ENCODE data around the gene MYCN. TPM values are rescaled to one million over a fixed set of nuclear protein-coding genes. Genes with fewer than 3 reads are reported as not detected.
"Not testable (repeated sequence)": the region's sequence is repeated elsewhere in the genome, so short reads cannot be mapped to it uniquely, and the experiment has no call there.

Gene MYCN
- 0.46 and 3.1 TPM in 2 replicates for total RNA-seq

DNA sequence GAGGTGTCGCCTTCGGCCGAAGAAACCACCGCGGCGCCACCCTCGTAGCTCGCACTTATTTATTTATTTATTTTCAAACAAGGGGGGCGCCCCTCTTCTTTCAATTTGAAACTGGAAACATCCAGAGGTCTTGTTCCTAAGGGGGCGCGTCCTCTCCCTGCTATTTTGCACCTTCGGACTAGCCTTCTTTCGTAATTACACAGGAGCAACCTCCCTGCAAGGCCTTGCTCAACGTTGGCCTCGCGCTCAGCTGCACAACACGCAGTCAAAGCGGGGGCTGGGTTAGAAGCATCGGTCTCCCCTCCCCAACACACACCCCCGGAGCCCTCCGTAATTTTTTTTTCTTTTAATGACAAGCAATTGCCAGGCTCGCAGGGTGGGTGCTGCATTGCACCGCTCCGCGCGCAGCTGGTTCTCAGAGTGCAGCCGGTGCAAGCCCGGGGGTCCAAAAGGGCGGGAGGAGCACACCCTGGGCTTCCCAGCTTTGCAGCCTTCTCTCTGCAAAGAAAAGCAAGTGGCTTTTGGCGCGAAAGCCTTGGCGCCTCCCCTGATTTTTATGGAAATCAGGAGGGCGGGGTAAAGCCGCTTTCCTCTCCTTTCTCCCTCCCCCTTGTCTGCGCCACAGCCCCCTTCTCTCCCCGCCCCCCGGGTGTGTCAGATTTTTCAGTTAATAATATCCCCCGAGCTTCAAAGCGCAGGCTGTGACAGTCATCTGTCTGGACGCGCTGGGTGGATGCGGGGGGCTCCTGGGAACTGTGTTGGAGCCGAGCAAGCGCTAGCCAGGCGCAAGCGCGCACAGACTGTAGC lies at the start of gene MYCN:
Gene MYCN (plus strand): TSS at position 697 of the 807 bp plus-strand sequence. CDS start 1,515 bp downstream, outside the sequence.
- peak; percentile 10 for DNase-seq (ENCODE audit: low read depth, low spot score)

DNA sequence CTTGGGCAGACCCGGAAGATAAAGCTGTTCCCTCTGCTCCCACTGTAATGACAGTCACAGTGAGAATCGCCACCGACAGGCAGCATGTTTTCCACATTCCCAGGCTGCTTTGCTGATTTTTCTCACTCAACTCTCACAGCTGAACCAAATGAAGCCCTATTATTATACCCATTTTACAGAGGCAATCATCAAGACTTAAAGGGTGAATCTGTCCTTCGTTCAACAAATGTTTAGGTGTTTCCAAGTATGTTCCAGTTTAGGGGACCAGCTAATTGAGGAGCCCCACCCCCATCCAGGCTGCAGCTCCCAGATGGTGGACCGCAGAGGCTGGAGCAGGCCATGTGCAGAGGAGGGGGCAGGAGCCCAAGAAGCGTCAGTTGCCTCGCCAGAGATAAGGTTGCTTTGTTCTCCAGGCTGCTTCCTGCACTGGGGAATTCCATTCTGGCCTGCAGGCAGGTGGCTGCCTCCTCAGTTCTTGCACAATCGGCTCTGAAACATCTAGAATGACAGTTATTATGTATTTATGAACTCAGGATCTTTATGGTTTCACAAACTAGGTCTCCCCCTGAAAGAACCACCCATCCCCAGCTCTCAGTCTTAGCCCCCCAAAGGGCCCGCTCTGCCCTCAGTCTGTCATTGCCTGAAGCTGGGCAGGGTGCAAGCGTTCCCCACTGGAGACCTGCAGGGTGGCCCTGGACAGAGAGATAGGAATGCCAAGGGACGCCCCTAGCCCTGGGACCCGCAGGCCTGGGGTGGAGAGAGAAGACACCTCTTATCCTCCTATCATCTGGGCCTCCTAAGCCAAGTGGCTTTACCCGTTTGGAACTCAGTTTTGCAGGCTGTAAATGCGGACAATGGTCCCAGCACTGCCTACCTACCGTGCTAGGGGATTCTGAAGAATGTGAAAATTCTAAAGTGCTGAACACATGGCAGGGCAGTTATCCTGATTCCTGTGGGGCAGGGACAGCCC lies 49.1 kb upstream of the MYCN start:
- DNase-seq (ENCODE audit: low read depth, low spot score), result no peak

DNA sequence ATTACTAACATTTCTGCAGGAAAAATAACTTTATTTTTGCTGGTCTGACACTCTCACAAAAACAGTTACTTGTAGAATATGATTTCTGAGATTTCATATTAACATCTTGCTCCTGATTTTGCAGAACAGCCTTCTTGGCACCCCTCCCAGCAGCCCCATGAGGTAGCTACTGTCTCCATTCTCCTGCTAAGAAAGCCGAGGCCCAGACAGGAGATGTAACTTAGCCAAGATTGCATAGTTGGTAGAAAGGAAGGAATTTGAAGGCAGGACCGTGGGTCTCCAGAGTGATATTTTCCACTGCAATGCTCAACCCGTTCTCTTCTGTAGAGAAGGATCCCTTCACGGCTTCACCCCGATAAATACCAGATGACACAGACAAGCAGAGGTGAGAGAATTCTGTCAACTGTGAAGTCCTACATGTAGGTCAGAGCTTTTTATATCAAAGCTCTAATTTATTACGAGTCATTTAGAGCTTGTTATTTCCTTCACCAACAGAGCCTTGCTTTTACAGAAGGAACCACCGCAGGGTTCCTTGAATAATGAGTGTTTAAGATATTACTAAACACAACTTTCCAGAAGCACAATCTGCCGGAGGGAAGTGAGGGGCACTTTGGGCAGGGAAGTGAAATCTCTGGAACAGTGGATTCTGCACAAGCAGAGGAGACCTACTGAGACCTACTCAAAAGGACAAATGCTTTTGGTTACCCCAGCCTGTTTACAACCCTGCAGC lies 48.0 kb upstream of the MYCN start:
- DNase-seq (ENCODE audit: low read depth, low spot score), result no peak

DNA sequence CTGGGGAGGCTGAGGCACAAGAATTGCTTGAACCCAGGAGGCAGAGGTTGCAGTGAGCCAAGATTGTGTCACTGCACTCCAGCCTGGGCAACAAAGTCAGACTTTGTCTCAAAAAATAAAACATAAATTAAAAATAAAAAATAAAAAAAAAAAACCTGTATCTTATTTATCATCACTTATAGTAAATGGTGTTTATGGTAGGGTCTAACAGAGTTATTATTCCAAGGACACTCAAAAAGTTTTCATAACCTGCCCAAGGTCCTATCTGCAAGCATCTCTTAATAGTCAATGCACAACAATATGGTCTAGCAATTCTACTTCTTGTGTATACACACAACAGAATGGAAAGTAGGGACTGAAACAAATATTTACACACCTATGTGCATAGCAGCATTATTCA lies 47.3 kb upstream of the MYCN start:
- DNase-seq (ENCODE audit: low read depth, low spot score), result no peak

DNA sequence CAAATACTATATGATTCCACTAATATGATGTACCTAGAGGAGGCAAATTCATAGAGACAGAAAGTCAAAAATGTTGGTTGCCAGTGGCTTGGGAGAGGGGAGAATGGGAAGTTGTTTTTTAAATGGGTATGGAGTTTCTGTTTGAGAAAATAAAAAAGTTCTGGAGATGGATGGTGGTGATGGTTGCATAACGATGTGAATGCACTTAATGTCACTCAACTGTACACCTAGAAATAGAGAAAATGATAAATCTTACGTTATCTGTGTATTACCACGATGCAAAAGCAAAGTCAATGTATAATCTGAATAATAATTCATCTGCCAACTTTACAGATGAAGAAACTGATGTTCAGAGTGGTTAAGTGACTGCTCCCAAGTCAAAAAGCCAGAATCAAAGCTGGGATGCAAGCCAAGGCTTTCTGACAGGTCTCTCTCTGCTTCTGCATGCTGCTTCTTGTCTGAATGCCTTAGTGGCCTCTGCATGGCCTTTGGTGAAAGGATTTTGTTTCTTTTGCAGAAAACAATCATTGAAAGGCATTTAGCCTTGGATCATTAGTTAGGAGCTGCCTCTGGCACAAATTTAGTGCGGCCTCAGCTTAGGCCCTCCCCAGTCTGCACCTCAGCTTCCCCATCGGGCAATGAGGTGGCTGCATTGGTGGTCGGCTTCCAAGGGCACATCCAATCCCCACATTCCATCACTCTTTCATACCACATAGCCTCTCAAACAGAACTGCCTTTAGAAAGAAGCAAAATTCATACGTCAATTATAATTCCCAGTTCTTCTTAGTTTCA lies 46.5 kb upstream of the MYCN start:
- no peak for DNase-seq (ENCODE audit: low read depth, low spot score)

DNA sequence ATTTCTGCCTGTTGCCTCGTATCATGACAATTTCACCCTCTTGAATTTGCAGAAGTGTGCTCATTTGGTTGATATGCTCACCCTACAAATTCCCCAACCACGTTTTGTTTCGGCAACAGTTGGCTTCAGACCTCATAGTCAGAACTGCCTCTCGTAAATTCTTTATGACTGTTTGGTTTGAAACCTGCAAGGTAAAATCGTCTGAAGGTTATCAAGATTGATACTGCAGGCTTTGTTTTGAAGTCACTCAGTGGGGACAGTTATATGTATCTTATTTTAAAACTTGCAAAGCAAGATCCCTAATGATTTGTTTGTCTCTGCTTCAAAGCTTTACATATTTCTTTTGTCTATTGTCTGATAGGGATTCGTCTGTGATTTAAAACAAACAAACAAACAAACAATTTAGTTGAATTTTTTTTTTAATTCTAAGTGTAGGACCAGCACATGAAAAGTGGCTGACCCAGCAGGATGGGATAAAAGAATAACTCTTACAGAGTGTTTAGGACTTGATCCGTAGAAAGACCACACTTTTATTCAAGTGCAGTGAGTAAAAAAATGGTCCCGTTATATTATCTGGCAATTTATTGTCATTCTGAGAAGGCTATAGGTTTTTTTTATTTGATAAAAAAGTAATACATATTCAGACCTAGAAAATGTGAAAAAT lies 45.7 kb upstream of the MYCN start:
- no peak for DNase-seq (ENCODE audit: low read depth, low spot score)

DNA sequence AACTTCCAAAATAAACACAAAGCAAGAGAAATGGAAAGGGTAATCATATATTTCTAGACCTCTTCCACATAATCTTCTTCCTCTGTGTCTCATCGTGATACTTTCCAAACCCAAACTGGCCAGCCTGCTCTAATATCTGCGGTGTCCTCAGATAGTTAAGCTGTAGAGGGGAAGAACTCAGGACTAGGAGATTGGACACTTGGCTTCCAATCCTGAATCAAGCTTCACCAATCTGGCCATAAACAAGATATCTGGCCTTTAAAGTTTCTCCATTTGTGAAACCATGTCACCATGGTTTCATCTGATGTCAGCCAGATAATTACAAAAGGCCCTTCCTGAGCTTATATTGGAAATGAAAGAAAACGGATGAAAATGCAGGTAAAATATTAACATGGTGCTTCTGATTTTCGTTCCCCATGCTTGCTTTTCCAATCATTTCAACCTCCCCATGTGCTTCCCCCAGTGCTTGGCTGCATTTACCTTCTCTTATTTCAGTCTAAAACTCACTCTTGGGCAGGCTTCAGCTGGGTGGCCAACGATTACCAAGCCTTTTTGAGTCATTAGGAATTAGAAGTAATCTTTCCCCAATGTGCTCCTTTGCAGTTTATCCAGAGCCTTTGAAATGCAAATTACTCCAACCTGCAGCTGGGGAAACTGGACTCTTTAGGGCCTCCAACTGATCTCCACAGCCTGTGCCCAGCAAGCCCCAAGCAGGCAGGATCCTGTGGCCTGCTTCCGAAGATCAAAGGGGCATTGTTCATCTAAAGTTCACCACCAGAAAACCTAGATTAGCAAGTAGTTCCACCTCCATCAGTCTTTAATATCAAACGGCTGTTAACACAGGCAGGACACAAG lies 44.5 kb upstream of the MYCN start:
- no peak for DNase-seq (ENCODE audit: low read depth, low spot score)

DNA sequence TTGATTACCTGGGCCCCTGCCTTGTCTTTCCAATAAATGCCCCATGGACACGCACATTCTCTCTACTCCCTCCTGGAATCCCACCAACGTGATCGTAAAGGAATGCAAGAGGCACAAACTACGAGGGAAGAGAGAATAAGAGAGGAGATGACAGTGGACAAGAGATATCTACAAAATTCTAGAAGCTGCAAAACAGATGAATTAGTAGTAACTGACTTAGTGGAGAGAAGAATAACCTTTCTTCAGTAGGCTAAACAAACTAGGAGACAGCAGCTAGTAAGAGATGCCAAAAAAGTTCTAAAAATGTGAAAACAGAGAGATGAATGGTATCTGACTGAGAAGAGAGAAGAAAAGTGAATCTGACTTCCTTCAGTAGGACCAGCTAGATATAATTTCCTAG lies 43.5 kb upstream of the MYCN start:
- DNase-seq (ENCODE audit: low read depth, low spot score), result no peak

DNA sequence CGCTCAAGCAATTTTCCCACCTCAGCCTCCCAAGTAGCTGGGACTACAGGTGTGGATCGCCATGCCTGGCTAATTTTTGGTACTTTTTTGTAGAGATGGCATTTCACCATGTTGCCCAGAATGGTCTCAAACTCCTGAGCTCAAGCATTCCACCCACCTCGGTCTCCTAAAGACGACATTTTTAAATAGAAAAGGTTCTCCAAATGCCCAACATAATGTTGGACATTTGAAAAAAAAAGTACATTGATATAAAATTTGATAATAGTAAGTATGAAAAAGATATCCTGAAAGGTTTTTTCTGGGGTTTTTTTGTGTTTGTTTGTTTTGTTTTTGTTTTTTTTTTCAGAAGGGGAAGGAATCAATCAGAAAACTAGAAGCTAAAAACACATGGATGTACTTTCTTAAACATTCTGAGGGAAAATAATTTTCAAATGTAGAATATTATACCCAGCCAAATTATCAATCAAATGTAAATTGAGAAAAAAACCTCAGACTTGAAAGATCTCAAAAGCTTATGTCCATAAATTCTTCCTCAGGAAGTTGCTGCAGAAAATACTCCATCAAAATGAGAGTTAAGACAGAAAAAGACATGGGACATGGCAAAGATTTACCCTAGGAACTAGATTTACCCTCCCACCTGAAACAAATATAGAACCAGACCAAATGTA lies 42.8 kb upstream of the MYCN start:
- DNase-seq (ENCODE audit: low read depth, low spot score), result no peak

DNA sequence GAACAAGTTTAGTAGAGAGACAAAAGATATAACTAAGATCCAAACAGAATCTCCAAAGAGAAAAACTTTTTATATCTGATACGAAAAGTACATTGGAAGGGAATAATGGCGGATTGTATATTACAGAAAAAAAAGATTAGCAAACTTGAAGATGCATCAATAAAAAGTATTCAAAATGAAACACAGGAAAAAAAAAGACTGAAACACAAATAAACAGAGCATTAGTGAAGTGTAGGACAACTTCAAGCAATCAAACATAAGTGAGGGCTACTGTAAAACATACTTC lies 41.1 kb upstream of the MYCN start:
- no peak for DNase-seq (ENCODE audit: low read depth, low spot score)

DNA sequence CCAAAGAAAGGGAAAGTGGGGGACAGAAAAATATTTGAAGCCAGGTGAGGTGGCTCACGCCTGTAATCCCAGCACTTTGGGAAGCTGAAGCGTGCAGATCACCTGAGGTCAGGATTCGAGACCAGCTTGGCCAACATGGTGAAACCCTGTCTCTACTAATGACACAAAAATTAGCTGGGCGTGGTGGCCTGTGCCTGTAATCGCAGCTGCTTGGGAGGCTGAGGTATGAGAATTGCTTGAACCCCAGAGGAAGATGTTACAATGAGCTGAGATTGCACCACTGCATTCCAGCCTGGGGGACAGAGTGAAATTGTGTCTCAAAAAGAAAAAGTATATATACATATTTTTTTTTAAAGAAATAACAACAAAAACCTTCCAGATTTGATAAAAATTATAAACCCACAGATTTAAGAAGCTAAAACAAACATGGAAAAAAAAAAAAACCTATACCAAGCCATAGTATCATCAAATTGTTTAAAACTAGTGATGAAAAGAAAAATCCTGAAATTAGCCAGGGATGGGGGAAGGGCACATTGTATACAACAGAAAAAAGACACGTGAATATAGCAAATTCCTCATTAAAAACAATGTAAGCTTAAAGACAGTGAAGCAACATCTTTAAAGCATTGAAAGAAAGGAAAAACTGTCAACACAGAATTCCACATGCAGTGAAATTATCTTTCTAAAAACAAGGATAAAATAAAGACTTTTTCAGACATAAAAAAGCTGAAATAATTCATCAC lies 40.4 kb upstream of the MYCN start:
- DNase-seq (ENCODE audit: low read depth, low spot score), result no peak

DNA sequence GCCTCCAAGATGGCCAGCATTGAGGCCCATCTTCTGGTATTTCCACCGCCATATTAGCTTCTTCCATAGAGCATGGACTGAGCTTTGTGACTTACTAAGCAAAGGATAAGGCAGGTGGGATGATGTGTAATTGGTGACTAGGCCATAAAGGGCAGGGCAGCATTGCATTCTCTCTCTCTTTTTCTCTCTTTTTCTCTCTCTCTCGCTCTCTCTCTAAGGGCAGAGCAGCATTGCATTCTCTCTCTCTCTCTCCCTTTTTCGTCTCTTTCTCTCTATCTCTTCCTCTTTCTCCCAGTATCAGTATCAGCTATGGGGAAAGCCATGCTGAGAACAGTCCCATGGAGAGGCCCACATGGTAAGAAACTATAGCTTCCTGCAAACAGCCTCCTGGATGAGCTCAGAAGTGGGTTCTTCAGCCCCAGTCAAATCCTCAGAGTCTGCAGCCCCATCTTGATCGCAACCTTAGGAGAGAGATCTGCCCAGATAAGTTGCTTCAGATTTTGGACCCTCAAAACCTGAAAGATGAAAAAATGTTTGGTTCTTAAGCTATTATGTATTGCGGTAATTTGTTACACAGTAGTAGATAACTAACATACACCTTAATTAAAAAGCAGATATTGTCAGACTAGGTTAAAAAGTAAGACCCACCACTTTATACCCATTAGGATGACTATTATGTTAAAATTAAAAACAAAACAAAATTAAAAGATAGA lies 39.1 kb upstream of the MYCN start:
- no peak for DNase-seq (ENCODE audit: low read depth, low spot score)

DNA sequence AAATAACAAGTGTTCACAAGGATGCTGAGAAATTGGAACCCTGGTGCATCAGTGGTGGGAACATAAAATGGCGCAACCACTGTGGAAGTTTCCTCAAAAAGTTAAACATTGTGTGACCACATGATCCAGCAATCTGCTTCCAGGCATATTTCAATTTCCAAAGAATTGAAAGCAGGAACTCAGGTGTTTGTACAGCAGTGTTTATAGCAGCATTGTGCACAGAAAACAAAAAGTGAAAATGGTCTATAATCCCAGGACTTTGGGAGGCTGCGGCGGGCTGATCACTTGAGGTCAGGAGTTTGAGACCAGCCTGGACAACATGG lies 38.6 kb upstream of the MYCN start:
- DNase-seq (ENCODE audit: low read depth, low spot score), result no peak

DNA sequence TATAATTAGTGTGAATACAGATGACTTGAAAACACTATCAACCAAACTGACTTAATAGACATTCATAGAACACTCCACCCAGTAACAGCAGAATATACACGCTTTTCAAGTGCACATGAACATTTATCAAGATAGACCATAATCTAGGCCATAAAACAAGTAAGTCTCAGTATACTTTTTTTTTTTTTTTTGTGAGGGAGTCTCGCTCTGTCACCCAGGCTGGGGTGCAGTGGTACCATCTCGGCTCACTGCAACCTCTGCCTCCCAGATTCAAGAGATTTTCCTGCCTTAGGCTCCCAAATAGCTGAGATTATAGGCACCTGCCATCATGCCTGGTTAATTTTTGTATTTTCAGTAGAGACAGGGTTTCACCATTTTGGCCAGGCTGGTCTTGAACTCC lies 36.4 kb upstream of the MYCN start:
- DNase-seq (ENCODE audit: low read depth, low spot score), result not testable (repeated sequence)

DNA sequence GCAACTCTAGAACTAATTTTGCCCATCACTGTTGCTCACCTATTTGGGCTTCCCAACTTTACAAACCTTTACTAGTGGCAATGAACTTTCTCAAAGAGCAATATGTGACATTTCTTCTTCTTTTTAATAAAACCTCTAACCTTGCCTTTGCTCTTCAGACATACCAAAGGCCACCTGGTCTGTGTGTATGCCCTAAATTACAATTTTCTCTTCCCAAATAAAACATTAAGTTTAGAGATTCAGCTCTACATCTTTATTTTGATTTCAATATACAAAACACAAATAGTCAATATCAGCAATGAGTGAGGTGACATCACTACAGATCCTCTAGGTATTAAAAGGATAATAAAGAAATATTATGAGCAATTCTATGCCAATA lies 35.1 kb upstream of the MYCN start:
- no peak for DNase-seq (ENCODE audit: low read depth, low spot score)

DNA sequence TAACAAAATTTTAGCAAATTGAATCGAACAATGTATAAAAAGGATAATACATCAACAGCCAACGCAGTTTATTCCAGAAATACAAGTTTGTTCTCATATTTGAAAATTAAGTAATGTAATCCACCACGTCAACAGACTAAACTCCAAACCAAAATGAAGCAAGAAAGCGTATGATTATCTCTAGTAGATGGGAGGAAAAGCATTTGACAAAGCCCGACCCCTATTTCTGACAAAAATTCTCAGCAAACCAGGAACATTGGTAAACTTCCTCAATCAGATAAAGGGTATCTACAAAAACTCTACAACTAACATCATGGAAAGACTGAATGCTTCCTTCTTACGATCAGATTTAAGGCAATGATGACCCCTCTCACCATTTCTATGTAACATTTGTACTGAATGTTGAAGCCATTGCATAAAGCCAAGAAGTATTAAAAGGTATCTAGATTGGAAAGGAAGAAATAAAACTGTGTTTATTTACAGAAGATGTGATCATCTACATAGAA lies 34.3 kb upstream of the MYCN start:
- DNase-seq (ENCODE audit: low read depth, low spot score), result no peak

DNA sequence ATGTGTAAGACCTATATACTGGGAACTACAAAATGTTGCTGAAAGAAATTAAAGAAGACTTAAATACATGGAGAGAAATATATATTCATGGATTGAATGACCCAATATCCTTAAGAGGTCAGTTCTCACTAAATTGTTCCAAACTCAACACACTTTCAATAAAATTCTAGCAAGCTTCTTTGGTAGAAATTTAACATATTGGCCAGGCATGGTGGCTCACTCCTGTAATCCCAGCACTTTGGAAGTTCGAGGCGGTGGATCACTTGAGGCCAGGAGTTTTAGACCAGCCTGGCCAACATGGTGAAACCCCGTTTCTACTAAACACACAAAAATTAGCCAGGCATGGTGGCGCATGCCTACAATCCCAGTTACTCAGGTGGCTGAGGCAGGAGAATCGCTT lies 33.6 kb upstream of the MYCN start:
- DNase-seq (ENCODE audit: low read depth, low spot score), result no peak
